GM23338 (cell line): ENCODE results near the gene PHGDH. TPM values are rescaled to one million over a fixed set of nuclear protein-coding genes. Genes with fewer than 3 reads are reported as not detected.

Source experiments
- ATAC-seq: fragments of 200-7000 bp; cut with Tn5 transposase; 3 replicates; pipeline ENCODE4 v1.9.1; 2020
- DNase-seq: peaks from one replicate; pipeline ENCODE4 v3.0.0-alpha.2; 2015; ENCODE audit warnings: low spot score
- H2AFZ ChIP-seq: fragments of 200-600 bp; sonication (generic); 2 replicates; pipeline ENCODE4 v1.8.0; 2016; ENCODE audit warnings: antibody characterized with exemption, mild to moderate bottlenecking, moderate library complexity
- H3F3A ChIP-seq: fragments of 200-600 bp; sonication (generic); replicated peaks from 2 replicates; pipeline ENCODE4 v1.8.0; 2017; ENCODE audit warnings: antibody characterized with exemption, mixed run types, low read depth
- H3K27ac ChIP-seq: fragments of 200-600 bp; sonication (generic); 2 replicates; pipeline ENCODE4 v1.6.1; 2016; ENCODE audit warnings: low read depth
- H3K27me3 ChIP-seq: fragments of 200-600 bp; sonication (generic); 2 replicates; pipeline ENCODE4 v1.8.0; 2016; ENCODE audit warnings: mild to moderate bottlenecking, mixed run types, moderate library complexity; ENCODE audit not compliant: insufficient read depth
- H3K36me3 ChIP-seq: fragments of 200-600 bp; sonication (generic); 2 replicates; pipeline ENCODE4 v1.8.0; 2016; ENCODE audit warnings: mild to moderate bottlenecking; ENCODE audit not compliant: insufficient read depth
- H3K4me1 ChIP-seq: fragments of 200-600 bp; sonication (generic); 2 replicates; pipeline ENCODE4 v1.8.0; 2016; ENCODE audit warnings: mild to moderate bottlenecking, moderate library complexity; ENCODE audit not compliant: insufficient read depth
- H3K4me2 ChIP-seq: fragments of 200-600 bp; sonication (generic); 2 replicates; pipeline ENCODE4 v1.7.1; 2017; ENCODE audit warnings: mixed run types
- H3K4me3 ChIP-seq: fragments of 200-600 bp; sonication (generic); 2 replicates; pipeline ENCODE4 v1.6.1; 2016; ENCODE audit warnings: mixed run types
- H3K79me2 ChIP-seq: fragments of 200-600 bp; sonication (generic); replicated peaks from 2 replicates; pipeline ENCODE4 v1.8.0; 2017; ENCODE audit warnings: mild to moderate bottlenecking; ENCODE audit not compliant: insufficient read depth
- H3K9me2 ChIP-seq: fragments of 200-600 bp; sonication (generic); 2 replicates; pipeline ENCODE4 v1.8.0; 2017; ENCODE audit not compliant: insufficient read depth
- H4K20me1 ChIP-seq: fragments of 200-600 bp; sonication (generic); replicated peaks from 2 replicates; pipeline ENCODE4 v1.8.0; 2017; ENCODE audit warnings: mild to moderate bottlenecking; ENCODE audit not compliant: insufficient read depth
- H3K27ac Mint-ChIP-seq: 2 replicates; pipeline ENCODE4 v1.8.0; 2020; ENCODE audit warnings: inconsistent platforms, mild to moderate bottlenecking, moderate library complexity, mixed read lengths
- H3K27me3 Mint-ChIP-seq: 3 replicates; pipeline ENCODE4 v1.8.0; 2022; ENCODE audit warnings: low read depth, mild to moderate bottlenecking, moderate library complexity, mixed read lengths, inconsistent platforms; ENCODE audit not compliant: insufficient read depth, poor library complexity
- H3K36me3 Mint-ChIP-seq: 3 replicates; pipeline ENCODE4 v1.8.0; 2021; ENCODE audit warnings: low read depth, mild to moderate bottlenecking, inconsistent platforms, moderate library complexity, mixed read lengths
- H3K4me1 Mint-ChIP-seq: 3 replicates; pipeline ENCODE4 v1.8.0; 2020; ENCODE audit warnings: mild to moderate bottlenecking, inconsistent platforms, mixed read lengths
- H3K4me3 Mint-ChIP-seq: 3 replicates; pipeline ENCODE4 v1.8.0; 2021; ENCODE audit warnings: moderate library complexity, mild to moderate bottlenecking, inconsistent platforms, mixed read lengths
- H3K9me3 Mint-ChIP-seq: 3 replicates; pipeline ENCODE4 v1.8.0; 2020; ENCODE audit warnings: moderate library complexity, mild to moderate bottlenecking, inconsistent platforms, mixed read lengths
- CREB1 ChIP-seq: fragments of 250-450 bp; sonication (Bioruptor Pico); IDR thresholded peaks from 2 replicates; pipeline ENCODE4 v1.5.0; 2020; ENCODE audit warnings: low read depth, mild to moderate bottlenecking, moderate library complexity
- CTCF ChIP-seq, 2 experiments: fragments of 200-600 bp in 1 of 2; sonication (generic) in 1 of 2; conservative IDR thresholded peaks; 2 replicates each; pipeline versions ENCODE4 v1.5.1 to v1.6.1; 2016 to 2017; ENCODE audit warnings: antibody characterized with exemption in 2 of 2, low read depth in 2 of 2, mild to moderate bottlenecking in 2 of 2, moderate library complexity in 1 of 2
- ETS1 ChIP-seq: IDR thresholded peaks from 2 replicates; pipeline ENCODE4 v1.6.1; 2016; ENCODE audit warnings: antibody characterized with exemption
- EZH2 ChIP-seq: fragments of 200-600 bp; sonication (generic); IDR thresholded peaks from one replicate; pipeline ENCODE4 v1.8.0; 2017; ENCODE audit warnings: antibody characterized with exemption, mild to moderate bottlenecking, low read depth; ENCODE audit not compliant: unreplicated experiment
- EZH2phosphoT487 ChIP-seq: fragments of 200-600 bp; sonication (generic); IDR thresholded peaks from one replicate; pipeline ENCODE4 v1.8.1; 2018; ENCODE audit warnings: antibody characterized with exemption; ENCODE audit not compliant: unreplicated experiment
- JUNB ChIP-seq: IDR thresholded peaks from one replicate; pipeline ENCODE4 v1.6.1; 2016; ENCODE audit warnings: antibody characterized with exemption; ENCODE audit not compliant: unreplicated experiment
- NANOG ChIP-seq: IDR thresholded peaks from 2 replicates; pipeline ENCODE4 v1.6.1; 2016; ENCODE audit warnings: antibody characterized with exemption, borderline replicate concordance
- POLR2AphosphoS5 ChIP-seq: IDR thresholded peaks from 2 replicates; pipeline ENCODE4 v1.6.1; 2016; ENCODE audit warnings: antibody characterized with exemption, low read depth
- REST ChIP-seq: IDR thresholded peaks from one replicate; pipeline ENCODE4 v1.6.1; 2018; ENCODE audit warnings: antibody characterized with exemption; ENCODE audit not compliant: unreplicated experiment
- STAT1 ChIP-seq: IDR thresholded peaks from one replicate; pipeline ENCODE4 v1.6.1; 2016; ENCODE audit warnings: antibody characterized with exemption; ENCODE audit not compliant: unreplicated experiment
- ZNF114 ChIP-seq: fragments of 250-450 bp; sonication (Bioruptor Pico); IDR thresholded peaks from 2 replicates; pipeline ENCODE4 v1.5.0; 2020; ENCODE audit warnings: mild to moderate bottlenecking, moderate library complexity
- ZNF331 ChIP-seq: fragments of 250-450 bp; sonication (Bioruptor Pico); IDR thresholded peaks from 2 replicates; pipeline ENCODE4 v1.5.0; 2020; ENCODE audit warnings: low read depth, mild to moderate bottlenecking, moderate library complexity
- ZNF462 ChIP-seq: fragments of 250-450 bp; sonication (Bioruptor Pico); IDR thresholded peaks from 2 replicates; pipeline ENCODE4 v1.5.0; 2020; ENCODE audit warnings: mild to moderate bottlenecking, moderate library complexity
- polyA plus RNA-seq: library from polyadenylated mRNA; unstranded; fragments of >200 nt; fragmentation: Nextera tagmentation; extraction: Ambion mirVana; gene quantifications from 2 replicates; pipeline ENCODE4 v1.2.1, GENCODE V29; 2016
- total RNA-seq: library from RNA; depleted of rRNA; stranded (reverse); fragments of >200 nt; shearing (Covaris generic); gene quantifications from 2 replicates; pipeline ENCODE4 v1.2.3, GENCODE V29; 2014

Gene PHGDH
- total and polyA plus RNA-seq, 2 experiments from 2014 or later = 612 to 885 TPM

- TF ChIP-seq NANOG (no peak), JUNB (no peak), CREB1 (CRISPR knock-in tag) (no peak), EZH2phosphoT487 (no peak)
Observed at GRCh38 chr1:119767486-119767885, 55.8 kb downstream of the PHGDH start (continued).

- H2AFZ ChIP-seq = peak within 1 kb of the TSS; percentile 64; the same call in 1 of the 2 replicates
Observed at GRCh38 chr1:119768778-119769177, 57.0 kb downstream of the PHGDH start, which contains the start of gene HMGCS2. TSS of gene HMGCS2 (minus strand) at chr1:119768905. CDS start at chr1:119768844, 61 bp downstream.

More at GRCh38 chr1:119768778-119769177, 57.0 kb downstream of the PHGDH start, which contains the start of gene HMGCS2:
- Mint-ChIP-seq H3K36me3 (no peaks in the 10 kb centered on the region), H3K4me1 (peaks cover 9% of the 10 kb centered on the region), H3K4me3 (no peak within 1 kb of the TSS), H3K9me3 (no peaks in the 10 kb centered on the region; the same call in 2 of the 3 replicates), H3K27ac (no peak within 1 kb of the TSS), H3K27me3 (peaks cover 3% of the 10 kb centered on the region)
- Histone ChIP-seq H3K4me1 (peaks cover 7% of the 10 kb centered on the region; the same call in 1 of the 2 replicates), H3K4me2 (no peak within 1 kb of the TSS), H3K4me3 (no peak within 1 kb of the TSS), H3K27me3 (no peaks in the 10 kb centered on the region), H4K20me1 (no peaks in the 10 kb centered on the region), H3K27ac (no peak within 1 kb of the TSS), H3K79me2 (no peaks in the 10 kb centered on the region), H3F3A (no peaks in the 10 kb centered on the region), H3K9me2 (no peaks in the 10 kb centered on the region; the same call in 1 of the 2 replicates), H3K36me3 (no peaks in the 10 kb centered on the region)
- no peak for DNase-seq
- peak; percentile 40 for ATAC-seq
- TF ChIP-seq REST = no peak
- TF ChIP-seq ZNF114 (CRISPR knock-in tag) = no peak
- no peak for TF ChIP-seq EZH2phosphoT487
- TF ChIP-seq EZH2 = no peak
- TF ChIP-seq ZNF331 = no peak
- TF ChIP-seq CREB1 (CRISPR knock-in tag) = no peak
- TF ChIP-seq POLR2AphosphoS5 = no peak
- TF ChIP-seq CTCF (conservative IDR thresholded peaks at IDR 0.05; ENCODE audit: low read depth in 2 of 2) = no peak
- TF ChIP-seq ETS1 = no peak
- TF ChIP-seq STAT1 = no peak
- TF ChIP-seq NANOG = no peak
- no peak for TF ChIP-seq JUNB
- TF ChIP-seq ZNF462 = no peak
